HL-60 (cell line): ENCODE results near the gene GABRG1.

Source experiments
- DNase-seq, 2 experiments: peaks; one replicate each; pipeline ENCODE4 v3.0.0-alpha.2; 2010 to 2020; ENCODE audit warnings: low read depth in 1 of 2, low spot score in 1 of 2
- H3K27ac ChIP-seq: fragments of 250-450 bp; sonication (Bioruptor Pico); replicated peaks from 2 replicates; pipeline ENCODE4 v1.5.1; 2020; ENCODE audit warnings: mild to moderate bottlenecking, moderate library complexity
- H3K27me3 ChIP-seq: fragments of 250-450 bp; sonication (Bioruptor Pico); 2 replicates; pipeline ENCODE4 v1.5.1; 2021; ENCODE audit warnings: mild to moderate bottlenecking, moderate library complexity; ENCODE audit not compliant: insufficient read depth, poor library complexity, severe bottlenecking
- H3K4me3 ChIP-seq: replicated peaks from 2 replicates; pipeline ENCODE4 v1.5.1; 2011; ENCODE audit warnings: mild to moderate bottlenecking, control low read depth, low read length; ENCODE audit not compliant: insufficient read depth
- CTCF ChIP-seq: IDR thresholded peaks from one replicate; pipeline ENCODE4 v1.5.1; 2011; ENCODE audit warnings: low read length, control low read depth, inconsistent platforms; ENCODE audit not compliant: insufficient read depth
- GABPA ChIP-seq: IDR thresholded peaks from 2 replicates; pipeline ENCODE4 v1.6.1; 2012; ENCODE audit warnings: low read depth
- POLR2AphosphoS5 ChIP-seq: IDR thresholded peaks from 2 replicates; pipeline ENCODE4 v1.6.1; 2012; ENCODE audit warnings: low read depth
- SPI1 ChIP-seq: IDR thresholded peaks from 2 replicates; pipeline ENCODE4 v1.6.1; 2012; ENCODE audit warnings: low read depth, mild to moderate bottlenecking, borderline replicate concordance
- TF ChIP-seq, protein P1 (sequence below): IDR thresholded peaks from 2 replicates; pipeline ENCODE4 v1.6.1; 2012; ENCODE audit warnings: low read depth; ENCODE audit not compliant: insufficient replicate concordance

The GABRG1 gene

GRCh38 chr4:46073778-46074177 lies 50.1 kb downstream of the GABRG1 start:
- no peaks in the 10 kb centered on the region for H3K27me3 ChIP-seq
- no peak for DNase-seq
- no peak overlapping the region for H3K27ac ChIP-seq
- TF ChIP-seq POLR2AphosphoS5 (no peak), GABPA (no peak), SPI1 (no peak), CTCF (no peak)
- TF ChIP-seq, protein P1, sequence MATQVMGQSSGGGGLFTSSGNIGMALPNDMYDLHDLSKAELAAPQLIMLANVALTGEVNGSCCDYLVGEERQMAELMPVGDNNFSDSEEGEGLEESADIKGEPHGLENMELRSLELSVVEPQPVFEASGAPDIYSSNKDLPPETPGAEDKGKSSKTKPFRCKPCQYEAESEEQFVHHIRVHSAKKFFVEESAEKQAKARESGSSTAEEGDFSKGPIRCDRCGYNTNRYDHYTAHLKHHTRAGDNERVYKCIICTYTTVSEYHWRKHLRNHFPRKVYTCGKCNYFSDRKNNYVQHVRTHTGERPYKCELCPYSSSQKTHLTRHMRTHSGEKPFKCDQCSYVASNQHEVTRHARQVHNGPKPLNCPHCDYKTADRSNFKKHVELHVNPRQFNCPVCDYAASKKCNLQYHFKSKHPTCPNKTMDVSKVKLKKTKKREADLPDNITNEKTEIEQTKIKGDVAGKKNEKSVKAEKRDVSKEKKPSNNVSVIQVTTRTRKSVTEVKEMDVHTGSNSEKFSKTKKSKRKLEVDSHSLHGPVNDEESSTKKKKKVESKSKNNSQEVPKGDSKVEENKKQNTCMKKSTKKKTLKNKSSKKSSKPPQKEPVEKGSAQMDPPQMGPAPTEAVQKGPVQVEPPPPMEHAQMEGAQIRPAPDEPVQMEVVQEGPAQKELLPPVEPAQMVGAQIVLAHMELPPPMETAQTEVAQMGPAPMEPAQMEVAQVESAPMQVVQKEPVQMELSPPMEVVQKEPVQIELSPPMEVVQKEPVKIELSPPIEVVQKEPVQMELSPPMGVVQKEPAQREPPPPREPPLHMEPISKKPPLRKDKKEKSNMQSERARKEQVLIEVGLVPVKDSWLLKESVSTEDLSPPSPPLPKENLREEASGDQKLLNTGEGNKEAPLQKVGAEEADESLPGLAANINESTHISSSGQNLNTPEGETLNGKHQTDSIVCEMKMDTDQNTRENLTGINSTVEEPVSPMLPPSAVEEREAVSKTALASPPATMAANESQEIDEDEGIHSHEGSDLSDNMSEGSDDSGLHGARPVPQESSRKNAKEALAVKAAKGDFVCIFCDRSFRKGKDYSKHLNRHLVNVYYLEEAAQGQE = no peak
- H3K4me3 ChIP-seq = no peak overlapping the region

DNA sequence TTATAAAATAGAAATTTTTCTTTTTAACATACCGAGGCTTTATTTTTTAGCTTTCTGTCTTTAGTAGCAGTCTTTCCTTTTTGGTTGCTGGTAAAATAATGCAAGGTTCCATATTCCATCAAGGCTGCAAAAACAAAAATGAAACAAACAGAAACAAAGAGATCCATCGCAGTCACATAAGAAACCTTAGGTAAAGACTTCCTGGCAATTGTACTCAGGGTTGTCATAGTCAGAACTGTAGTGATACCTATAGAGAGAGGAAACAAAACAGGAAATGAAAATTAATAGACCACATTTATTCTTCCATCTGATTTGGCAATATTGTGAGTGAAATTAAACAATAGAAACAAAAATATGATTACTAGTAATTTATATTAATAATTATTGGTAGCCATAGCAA lies 72.5 kb downstream of the GABRG1 start:
- TF ChIP-seq SPI1 = no peak
- TF ChIP-seq POLR2AphosphoS5 = no peak
- TF ChIP-seq, protein P1 = no peak
- Histone ChIP-seq H3K4me3 (no peak overlapping the region), H3K27ac (no peak overlapping the region), H3K27me3 (no peaks in the 10 kb centered on the region)
- no peak for DNase-seq

DNA sequence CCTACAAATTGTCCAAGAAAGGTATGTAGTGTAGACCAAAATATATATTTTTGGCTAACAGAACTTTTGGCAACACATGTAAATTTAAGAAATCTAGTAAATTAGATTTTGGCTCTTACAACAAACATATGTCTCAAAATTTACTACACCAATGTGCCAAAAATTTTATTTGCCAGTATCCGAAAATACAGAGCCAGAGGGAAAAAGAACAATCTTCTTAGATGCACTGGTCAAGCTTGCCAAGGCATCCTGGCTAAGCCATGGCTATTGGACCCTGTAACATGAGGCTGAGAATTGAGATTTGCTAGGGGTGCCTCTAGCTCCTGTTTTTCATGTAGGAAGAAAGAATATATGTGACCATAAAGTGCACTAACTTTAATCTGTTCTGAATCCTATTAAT lies 91.8 kb downstream of the GABRG1 start:
- H3K4me3 ChIP-seq = no peak overlapping the region
- no peak overlapping the region for H3K27ac ChIP-seq
- no peaks in the 10 kb centered on the region for H3K27me3 ChIP-seq
- no peak for DNase-seq
- TF ChIP-seq POLR2AphosphoS5 (no peak), CTCF (no peak), SPI1 (no peak), GABPA (no peak)
- TF ChIP-seq, protein P1 = no peak

DNA sequence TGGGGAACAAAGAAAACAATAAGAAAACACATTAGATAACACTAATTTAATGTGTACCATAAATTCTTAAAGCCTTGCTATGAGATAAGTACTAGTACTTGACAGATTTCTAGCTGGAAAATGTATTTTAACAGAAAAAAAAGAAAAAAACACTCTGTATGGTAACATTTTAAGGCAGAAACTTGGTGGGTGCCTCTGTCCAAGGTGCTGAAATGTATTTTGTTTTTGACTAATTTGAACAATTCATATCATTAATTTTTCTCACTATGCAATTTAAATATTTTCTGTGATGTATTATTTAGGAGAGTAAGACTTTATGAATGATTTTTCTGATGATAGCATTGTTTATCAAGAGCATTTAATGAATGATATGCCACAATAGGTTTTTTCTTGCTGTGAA lies 107.5 kb downstream of the GABRG1 start:
- no peak for DNase-seq

More for the DNA sequence above, 107.5 kb downstream of the GABRG1 start:
- no peak overlapping the region for H3K4me3 ChIP-seq
- TF ChIP-seq POLR2AphosphoS5 (no peak), GABPA (no peak), CTCF (no peak), SPI1 (no peak)
- TF ChIP-seq, protein P1 = peak; percentile 94
- no peak overlapping the region for H3K27ac ChIP-seq
- no peaks in the 10 kb centered on the region for H3K27me3 ChIP-seq
